ENCODE data around the gene UMODL1. TPM values are rescaled to one million over a fixed set of nuclear protein-coding genes. Genes with fewer than 3 reads are reported as not detected.

Gene UMODL1
- total and polyA plus RNA-seq, 10 of the 15 experiments (the other 5 are each of a cell fraction or from before 2014, with no cell fraction given), result 0.01 to 0.11 (median 0.03) TPM; not detected in 5

DNA sequence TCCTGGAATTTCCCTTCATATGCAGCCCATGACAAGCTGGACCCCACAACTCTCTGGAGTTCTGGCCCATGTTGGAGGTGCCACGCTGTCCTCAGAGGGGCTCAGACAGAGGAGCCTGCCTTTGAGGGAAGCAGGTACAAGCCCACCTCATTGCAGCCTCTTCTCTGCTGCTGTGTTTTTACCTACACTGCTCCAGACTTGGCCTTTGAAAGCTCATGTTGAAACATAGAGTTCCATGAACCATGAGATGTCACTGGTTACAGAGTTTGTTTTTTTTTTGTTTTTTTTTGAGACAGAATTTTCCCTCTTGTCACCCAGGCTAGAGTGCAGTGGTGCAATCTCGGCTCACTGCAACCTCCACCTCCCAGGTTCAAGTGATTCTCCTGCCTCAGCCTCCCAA, 38.9 kb upstream of the UMODL1 start:
- CTCF ChIA-PET, result interaction anchor here (0.9 to 1.5 kb wide), 3 partner anchors 14 to 85 kb away, joined by 3 to 4 read pairs (median 3); no protein-coding TSS in a partner anchor
- POLR2A ChIA-PET, result no interaction called here

More for the DNA sequence above, 38.9 kb upstream of the UMODL1 start:
- Histone ChIP-seq H3K79me2 (ENCODE audit: control insufficient read depth, insufficient read depth, low read length) (no peaks in the 10 kb centered on the region), H3K4me3 (no peak overlapping the region), H3K27ac (ENCODE audit: control insufficient read depth, insufficient read depth) (no peak overlapping the region), H3K36me3 (ENCODE audit: control insufficient read depth in 2 of 2, insufficient read depth in 2 of 2, low read length in 1 of 2) (no peaks in the 10 kb centered on the region), H3K9me3 (replicated peaks; ENCODE audit: control insufficient read depth, insufficient read depth, low read length) (no peaks in the 10 kb centered on the region; the same call in 2 of the 3 replicates), H3K4me1 (ENCODE audit: control insufficient read depth, insufficient read depth, low read length) (peaks cover 13% of the 10 kb centered on the region), H4K20me1 (ENCODE audit: control insufficient read depth, insufficient read depth) (no peaks in the 10 kb centered on the region), H3K27me3 (replicated peaks in 1 of 2; ENCODE audit: control insufficient read depth in 2 of 2, insufficient read depth in 2 of 2, low read length in 1 of 2) (no peaks in the 10 kb centered on the region), H3K9ac (ENCODE audit: control insufficient read depth, insufficient read depth, low read length) (no peak overlapping the region), H2AFZ (ENCODE audit: control insufficient read depth, low read depth, low read length) (no peak overlapping the region), H3K4me2 (ENCODE audit: control insufficient read depth, insufficient read depth) (peak overlapping the region; percentile 39; the same call in 1 of the 2 replicates)
- WGBS (ENCODE audit: insufficient coverage, insufficient replicate concordance, low lambda C conversion rate, missing lambda C conversion rate), result 46% methylated on average over 2 of the region's 2 CpGs
- ChIA-PET RAD21 (ENCODE audit: unreplicated experiment) (no interaction called here), SMC1A (ENCODE audit: uncharacterized antibody, unreplicated experiment) (interaction anchor here (2.1 kb wide), 1 partner anchor 76 kb away, joined by 8 read pairs; no protein-coding TSS in a partner anchor)
- intact Hi-C loops (cut with micrococcal nuclease; ENCODE audit: unreplicated experiment) (no loop called here), in situ Hi-C loops (cut with MboI) (no loop called here)
- no peak for FAIRE-seq
- peak; percentile 30; the same call in 1 of the 3 replicates for ATAC-seq
- no peak for TF ChIP-seq ZNF24 (IDR thresholded peaks at IDR 0.05)
- TF ChIP-seq, protein P1, sequence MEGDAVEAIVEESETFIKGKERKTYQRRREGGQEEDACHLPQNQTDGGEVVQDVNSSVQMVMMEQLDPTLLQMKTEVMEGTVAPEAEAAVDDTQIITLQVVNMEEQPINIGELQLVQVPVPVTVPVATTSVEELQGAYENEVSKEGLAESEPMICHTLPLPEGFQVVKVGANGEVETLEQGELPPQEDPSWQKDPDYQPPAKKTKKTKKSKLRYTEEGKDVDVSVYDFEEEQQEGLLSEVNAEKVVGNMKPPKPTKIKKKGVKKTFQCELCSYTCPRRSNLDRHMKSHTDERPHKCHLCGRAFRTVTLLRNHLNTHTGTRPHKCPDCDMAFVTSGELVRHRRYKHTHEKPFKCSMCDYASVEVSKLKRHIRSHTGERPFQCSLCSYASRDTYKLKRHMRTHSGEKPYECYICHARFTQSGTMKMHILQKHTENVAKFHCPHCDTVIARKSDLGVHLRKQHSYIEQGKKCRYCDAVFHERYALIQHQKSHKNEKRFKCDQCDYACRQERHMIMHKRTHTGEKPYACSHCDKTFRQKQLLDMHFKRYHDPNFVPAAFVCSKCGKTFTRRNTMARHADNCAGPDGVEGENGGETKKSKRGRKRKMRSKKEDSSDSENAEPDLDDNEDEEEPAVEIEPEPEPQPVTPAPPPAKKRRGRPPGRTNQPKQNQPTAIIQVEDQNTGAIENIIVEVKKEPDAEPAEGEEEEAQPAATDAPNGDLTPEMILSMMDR (IDR thresholded peaks at IDR 0.05 in 2 of 3, conservative IDR thresholded peaks at IDR 0.05 in 1 of 3; ENCODE audit: control insufficient read depth in 2 of 3, extremely low read depth in 1 of 3, insufficient read depth in 1 of 3, low read depth in 3 of 3, low read length in 3 of 3), result no peak
- TF ChIP-seq PML (IDR thresholded peaks at IDR 0.05; ENCODE audit: low read length), result no peak
- TF ChIP-seq, protein P2, sequence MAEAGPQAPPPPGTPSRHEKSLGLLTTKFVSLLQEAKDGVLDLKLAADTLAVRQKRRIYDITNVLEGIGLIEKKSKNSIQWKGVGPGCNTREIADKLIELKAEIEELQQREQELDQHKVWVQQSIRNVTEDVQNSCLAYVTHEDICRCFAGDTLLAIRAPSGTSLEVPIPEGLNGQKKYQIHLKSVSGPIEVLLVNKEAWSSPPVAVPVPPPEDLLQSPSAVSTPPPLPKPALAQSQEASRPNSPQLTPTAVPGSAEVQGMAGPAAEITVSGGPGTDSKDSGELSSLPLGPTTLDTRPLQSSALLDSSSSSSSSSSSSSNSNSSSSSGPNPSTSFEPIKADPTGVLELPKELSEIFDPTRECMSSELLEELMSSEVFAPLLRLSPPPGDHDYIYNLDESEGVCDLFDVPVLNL (IDR thresholded peaks at IDR 0.05; ENCODE audit: low read depth, low read length), result no peak
- no peak for TF ChIP-seq FOXK2 (IDR thresholded peaks at IDR 0.05)
- no peak for TF ChIP-seq CHD4 (IDR thresholded peaks at IDR 0.05)
- no peak for TF ChIP-seq MTA2 (IDR thresholded peaks at IDR 0.05; ENCODE audit: low read depth)
- no peak for TF ChIP-seq KDM1A (IDR thresholded peaks at IDR 0.05; ENCODE audit: borderline replicate concordance)
- no peak for DNase-seq (ENCODE audit: low read depth, low spot score)
- no TSS peak for BruUV-seq (replicated peaks)

All from GM12878 (cell line).